Neural progenitor cell (in vitro differentiated cells): ENCODE measurements around the gene GNB5. TPM values are rescaled to one million over a fixed set of nuclear protein-coding genes. Genes with fewer than 3 reads are reported as not detected.
A peak's percentile ranks its signal among the peaks of the same experiment; 100 is the strongest.

Experiments
- DNase-seq: peaks from one replicate; pipeline ENCODE4 v3.0.0-alpha.2; 2016; ENCODE audit warnings: low spot score
- H2AFZ ChIP-seq: fragments of 200-600 bp; sonication (generic); replicated peaks from 2 replicates; pipeline ENCODE4 v1.6.1; 2016; ENCODE audit warnings: antibody characterized with exemption
- H3F3A ChIP-seq: fragments of 200-600 bp; sonication (generic); 2 replicates; pipeline ENCODE4 v1.6.1; 2016; ENCODE audit warnings: antibody characterized with exemption, low read depth
- H3K27ac ChIP-seq: fragments of 200-600 bp; sonication (generic); 2 replicates; pipeline ENCODE4 v1.5.1; 2016; ENCODE audit warnings: mild to moderate bottlenecking
- H3K27me3 ChIP-seq: fragments of 200-600 bp; sonication (generic); 2 replicates; pipeline ENCODE4 v1.6.1; 2016; ENCODE audit warnings: mild to moderate bottlenecking, moderate library complexity
- H3K36me3 ChIP-seq: fragments of 200-600 bp; sonication (generic); 2 replicates; pipeline ENCODE4 v1.5.1; 2016
- H3K4me1 ChIP-seq: fragments of 200-600 bp; sonication (generic); 2 replicates; pipeline ENCODE4 v1.6.1; 2016; ENCODE audit warnings: mixed run types
- H3K4me2 ChIP-seq: fragments of 200-600 bp; sonication (generic); 2 replicates; pipeline ENCODE4 v1.6.1; 2016
- H3K4me3 ChIP-seq: fragments of 200-600 bp; sonication (generic); 2 replicates; pipeline ENCODE4 v1.5.1; 2016
- H3K79me2 ChIP-seq: fragments of 200-600 bp; sonication (generic); 2 replicates; pipeline ENCODE4 v1.6.1; 2016; ENCODE audit warnings: low read depth
- H3K9ac ChIP-seq: fragments of 200-600 bp; sonication (generic); 2 replicates; pipeline ENCODE4 v1.6.1; 2016
- H3K9me3 ChIP-seq: fragments of 200-600 bp; sonication (generic); 2 replicates; pipeline ENCODE4 v1.5.1; 2016; ENCODE audit warnings: low read depth
- H4K20me1 ChIP-seq: fragments of 200-600 bp; sonication (generic); 2 replicates; pipeline ENCODE4 v1.6.1; 2016; ENCODE audit warnings: low read depth
- H3K27ac Mint-ChIP-seq: 3 replicates; pipeline ENCODE4 v1.8.0; 2021; ENCODE audit warnings: mixed read lengths
- H3K27me3 Mint-ChIP-seq: 2 replicates; pipeline ENCODE4 v1.8.0; 2022; ENCODE audit warnings: low read depth, mild to moderate bottlenecking, inconsistent platforms, moderate library complexity, mixed read lengths; ENCODE audit not compliant: insufficient read depth
- H3K36me3 Mint-ChIP-seq: 3 replicates; pipeline ENCODE4 v1.8.0; 2021; ENCODE audit warnings: mixed read lengths
- H3K4me1 Mint-ChIP-seq: 3 replicates; pipeline ENCODE4 v1.8.0; 2021; ENCODE audit warnings: mixed read lengths
- H3K4me3 Mint-ChIP-seq: 3 replicates; pipeline ENCODE4 v1.8.0; 2021; ENCODE audit warnings: mild to moderate bottlenecking, moderate library complexity, mixed read lengths
- H3K9me3 Mint-ChIP-seq: 3 replicates; pipeline ENCODE4 v1.8.0; 2020; ENCODE audit warnings: mixed read lengths
- CTCF ChIP-seq: fragments of 200-600 bp; sonication (generic); IDR thresholded peaks from 2 replicates; pipeline ENCODE4 v1.5.1; 2017; ENCODE audit warnings: antibody characterized with exemption, mild to moderate bottlenecking
- EZH2 ChIP-seq: fragments of 200-600 bp; sonication (generic); IDR thresholded peaks from 2 replicates; pipeline ENCODE4 v1.6.1; 2017; ENCODE audit warnings: antibody characterized with exemption, mild to moderate bottlenecking, moderate library complexity
- EZH2phosphoT487 ChIP-seq: fragments of 200-600 bp; sonication (generic); IDR thresholded peaks from 2 replicates; pipeline ENCODE4 v1.6.1; 2017; ENCODE audit warnings: antibody characterized with exemption
- total RNA-seq: library from RNA; depleted of rRNA; stranded (reverse); fragments of >200 nt; gene quantifications from 2 replicates; pipeline ENCODE4 v1.2.3, GENCODE V29; 2015; ENCODE audit warnings: low replicate concordance

Gene GNB5
- total RNA-seq, 1 donor from 2014 or later: 36.0 TPM

- DNase-seq: peak; percentile 27
- peak overlapping the region; percentile 82 for H3K4me2 ChIP-seq
- H3F3A ChIP-seq: peaks cover 16% of the 10 kb centered on the region
- no peaks in the 10 kb centered on the region for H3K9me3 ChIP-seq
- Mint-ChIP-seq H3K4me3 (peak overlapping the region; percentile 87), H3K27ac (no peak overlapping the region), H3K9me3 (no peaks in the 10 kb centered on the region), H3K36me3 (no peaks in the 10 kb centered on the region), H3K4me1 (peaks cover 16% of the 10 kb centered on the region), H3K27me3 (peaks cover 19% of the 10 kb centered on the region)
- peaks cover 11% of the 10 kb centered on the region for H3K79me2 ChIP-seq
- peaks cover 25% of the 10 kb centered on the region for H3K27me3 ChIP-seq
- no peak overlapping the region for H3K9ac ChIP-seq
- H3K36me3 ChIP-seq: no peaks in the 10 kb centered on the region
- H3K4me3 ChIP-seq: peak overlapping the region; percentile 54
- H2AFZ ChIP-seq: peak overlapping the region; percentile 97
- H3K27ac ChIP-seq: no peak overlapping the region
- H4K20me1 ChIP-seq: no peaks in the 10 kb centered on the region
- H3K4me1 ChIP-seq: no peaks in the 10 kb centered on the region
- TF ChIP-seq EZH2phosphoT487: peak; percentile 35
- TF ChIP-seq EZH2: peak; percentile 49
- TF ChIP-seq CTCF: no peak
These were observed 10.9 kb downstream of the GNB5 start for GRCh38 chr15:52180196-52180835.

- H3K4me3 Mint-ChIP-seq: peak overlapping the region; percentile 93
These were observed 11.7 kb downstream of the GNB5 start for GRCh38 chr15:52179278-52180195.

GRCh38 chr15:52178765-52179164 lies 12.4 kb downstream of the GNB5 start:
- Histone ChIP-seq H2AFZ (peak overlapping the region; percentile 97), H3K9me3 (no peaks in the 10 kb centered on the region), H3K9ac (peak overlapping the region; percentile 14), H4K20me1 (no peaks in the 10 kb centered on the region), H3K4me1 (no peaks in the 10 kb centered on the region), H3K27me3 (peaks cover 25% of the 10 kb centered on the region), H3K79me2 (peaks cover 11% of the 10 kb centered on the region), H3K4me3 (peak overlapping the region; percentile 54), H3K36me3 (no peaks in the 10 kb centered on the region), H3K27ac (no peak overlapping the region), H3F3A (peaks cover 16% of the 10 kb centered on the region), H3K4me2 (peak overlapping the region; percentile 82)
- H3K27me3 Mint-ChIP-seq: peaks cover 19% of the 10 kb centered on the region
- TF ChIP-seq EZH2phosphoT487 (no peak), CTCF (no peak), EZH2 (no peak)
- H3K4me3 Mint-ChIP-seq: peak overlapping the region; percentile 93
- no peak overlapping the region for H3K27ac Mint-ChIP-seq
- no peaks in the 10 kb centered on the region for H3K9me3 Mint-ChIP-seq
- no peak for DNase-seq
- peaks cover 16% of the 10 kb centered on the region for H3K4me1 Mint-ChIP-seq
- H3K36me3 Mint-ChIP-seq: no peaks in the 10 kb centered on the region

More at GRCh38 chr15:52179278-52180195, 11.7 kb downstream of the GNB5 start:
- Mint-ChIP-seq H3K27ac (no peak overlapping the region), H3K36me3 (no peaks in the 10 kb centered on the region), H3K9me3 (no peaks in the 10 kb centered on the region), H3K4me1 (peaks cover 16% of the 10 kb centered on the region), H3K27me3 (peaks cover 19% of the 10 kb centered on the region)
- Histone ChIP-seq H3F3A (peaks cover 16% of the 10 kb centered on the region), H3K4me2 (peak overlapping the region; percentile 82), H3K9ac (peak overlapping the region; percentile 14), H3K27me3 (peaks cover 25% of the 10 kb centered on the region), H3K4me3 (peak overlapping the region; percentile 54), H4K20me1 (no peaks in the 10 kb centered on the region), H2AFZ (peak overlapping the region; percentile 97), H3K9me3 (no peaks in the 10 kb centered on the region), H3K79me2 (peaks cover 11% of the 10 kb centered on the region), H3K4me1 (no peaks in the 10 kb centered on the region), H3K27ac (no peak overlapping the region), H3K36me3 (no peaks in the 10 kb centered on the region)
- peak; percentile 93 for DNase-seq
- TF ChIP-seq CTCF (no peak), EZH2 (no peak), EZH2phosphoT487 (no peak)
